SK-N-MC (cell line): ENCODE measurements around the gene IQCF2.

Experiments used
- EZH2 ChIP-seq: fragments of 200-600 bp; sonication (generic); IDR thresholded peaks from one replicate; pipeline ENCODE4 v1.6.1; 2017; ENCODE audit warnings: antibody characterized with exemption
- FOXP2 ChIP-seq: optimal IDR thresholded peaks from 2 replicates; pipeline ENCODE3; 2011; ENCODE audit warnings: mild to moderate bottlenecking, moderate library complexity; ENCODE audit not compliant: insufficient read depth; ENCODE audit errors: extremely low read length, control extremely low read depth
- POLR2AphosphoS5 ChIP-seq: IDR thresholded peaks from 2 replicates; pipeline ENCODE4 v1.6.1; 2012; ENCODE audit warnings: mild to moderate bottlenecking, low read depth, low read length, borderline replicate concordance

DNA sequence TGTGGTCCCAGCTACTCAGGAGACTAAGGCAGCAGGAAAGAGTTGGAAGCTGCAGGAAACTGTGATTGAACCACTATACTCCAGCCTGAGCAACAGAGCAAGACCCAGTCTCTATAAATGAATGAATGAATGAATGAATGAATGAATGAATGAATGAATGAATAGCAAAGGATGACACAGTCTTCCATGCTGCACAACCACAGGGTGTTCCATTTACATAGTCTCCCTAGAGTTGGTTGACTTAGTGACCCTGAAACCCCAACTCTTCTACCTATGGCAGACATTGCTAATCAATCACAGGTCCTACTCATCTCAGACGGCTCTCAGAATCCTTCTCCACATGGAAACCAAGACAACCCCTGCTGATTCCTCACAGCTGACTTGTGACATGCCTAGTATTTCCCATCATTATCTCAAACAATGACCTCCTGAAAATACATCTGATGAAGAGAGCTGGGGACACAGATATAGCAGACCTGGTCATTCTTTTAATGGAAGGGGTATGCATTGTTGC lies 11.9 kb downstream of the IQCF2 start:
- no peak for TF ChIP-seq FOXP2
- TF ChIP-seq POLR2AphosphoS5 = no peak
- no peak for TF ChIP-seq EZH2
